ENCODE results near the gene MYO1E. TPM values are rescaled to one million over a fixed set of nuclear protein-coding genes. Genes with fewer than 3 reads are reported as not detected.

MYO1E gene
- total and polyA plus RNA-seq, 2 of the 8 experiments (the other 6 are each of a cell fraction or from before 2014, with no cell fraction given) = 19.6 to 142 TPM

GRCh38 chr15:59416816-59417215 lies 44.1 kb upstream of the MYO1E start:
- Histone ChIP-seq H3K23me2 (ENCODE audit: low read depth, low read length) (no peaks in the 10 kb centered on the region), H2BK5ac (ENCODE audit: low read depth, low read length) (no peak overlapping the region), H2BK12ac (ENCODE audit: low read depth, low read length) (no peak overlapping the region), H2AFZ (ENCODE audit: low read length) (no peak overlapping the region), H4K8ac (ENCODE audit: extremely low read depth, insufficient read depth, low read length) (no peak overlapping the region), H3K9ac (replicated peaks in 1 of 4; ENCODE audit: extremely low read depth in 1 of 4, low read depth in 3 of 4, low read length in 3 of 4) (no peak overlapping the region), H3K4me2 (ENCODE audit: insufficient read depth in 1 of 2, low read depth in 2 of 2, low read length in 2 of 2) (no peak overlapping the region), H4K20me1 (replicated peaks in 1 of 2; ENCODE audit: control insufficient read depth in 1 of 2, insufficient read depth in 2 of 2, low read length in 2 of 2) (no peaks in the 10 kb centered on the region), H3K56ac (replicated peaks; ENCODE audit: insufficient read length, low read depth, low read length) (no peak overlapping the region), H3K4ac (replicated peaks; ENCODE audit: insufficient read length, low read depth, low read length) (no peak overlapping the region), H3K4me1 (replicated peaks in 1 of 4; ENCODE audit: control insufficient read depth in 3 of 4, insufficient read depth in 4 of 4, low read length in 3 of 4) (peaks cover 0 to 7% (median 2%) of the 10 kb centered on the region in 4 experiments; a peak in 2 of 7 replicates), H2BK120ac (replicated peaks; ENCODE audit: low read depth, low read length) (no peak overlapping the region), H3K18ac (ENCODE audit: extremely low read depth, low read length) (no peak overlapping the region), H3K79me1 (ENCODE audit: low read depth, low read length) (no peaks in the 10 kb centered on the region), H3K27me3 (replicated peaks in 1 of 4; ENCODE audit: control insufficient read depth in 3 of 4, extremely low read depth in 1 of 4, insufficient read depth in 3 of 4, low read length in 3 of 4) (no peaks in the 10 kb centered on the region; a peak in 1 of 7 replicates), H3K9me3 (ENCODE audit: insufficient read depth in 2 of 2, low read depth in 1 of 2, low read length in 1 of 2) (no peaks in the 10 kb centered on the region), H2BK20ac (ENCODE audit: low read length) (no peak overlapping the region), H3K79me2 (ENCODE audit: control insufficient read depth in 1 of 2, insufficient read depth in 2 of 2, low read length in 2 of 2) (no peaks in the 10 kb centered on the region), H3K14ac (ENCODE audit: insufficient read length) (no peak overlapping the region), H4K5ac (ENCODE audit: insufficient read length, low read depth, low read length) (no peak overlapping the region), H2BK15ac (ENCODE audit: low read length) (no peak overlapping the region), H4K91ac (replicated peaks; ENCODE audit: insufficient read length, low read length) (no peak overlapping the region), H3K4me3 (ENCODE audit: extremely low read depth in 1 of 4, insufficient read depth in 2 of 4, low read depth in 3 of 4, low read length in 4 of 4) (no peak overlapping the region), H2AK5ac (ENCODE audit: low read depth, low read length) (no peak overlapping the region), H3K23ac (ENCODE audit: insufficient read length) (no peak overlapping the region), H3K27ac (ENCODE audit: low read depth, low read length) (no peak overlapping the region), H3K36me3 (ENCODE audit: control insufficient read depth in 2 of 4, insufficient read depth in 4 of 4, low read length in 3 of 4) (no peaks in the 10 kb centered on the region)
- TF ChIP-seq HDAC6 (IDR thresholded peaks at IDR 0.05; ENCODE audit: low read depth, low read length) (no peak), HDAC2 (IDR thresholded peaks at IDR 0.05; ENCODE audit: borderline replicate concordance in 1 of 2, low read depth in 2 of 2, low read length in 2 of 2) (no peak), BACH1 (IDR thresholded peaks at IDR 0.05; ENCODE audit: low read length) (no peak), POLR2A (IDR thresholded peaks at IDR 0.05; ENCODE audit: control extremely low read depth in 1 of 2, low read depth in 2 of 2, low read length in 2 of 2) (no peak), SP2 (IDR thresholded peaks at IDR 0.05; ENCODE audit: low read length) (no peak), ZNF274 (IDR thresholded peaks at IDR 0.05; ENCODE audit: borderline replicate concordance, extremely low read depth, low read length) (no peak), JUN (IDR thresholded peaks at IDR 0.05; ENCODE audit: low read depth, low read length) (no peak), RBBP5 (IDR thresholded peaks at IDR 0.05; ENCODE audit: borderline replicate concordance, low read depth, low read length) (no peak), KDM4A (IDR thresholded peaks at IDR 0.05; ENCODE audit: low read depth, low read length, severe bottlenecking) (no peak), PHF8 (conservative IDR thresholded peaks at IDR 0.05; ENCODE audit: low read depth, low read length) (no peak), SRF (IDR thresholded peaks at IDR 0.05; ENCODE audit: low read depth, low read length) (no peak), ATF3 (IDR thresholded peaks at IDR 0.05; ENCODE audit: insufficient read depth, low read depth, low read length) (no peak)
- CTCF ChIA-PET (ENCODE audit: partially characterized antibody) = interaction anchor here (0.8 to 2.6 kb wide), 3 partner anchors 11 to 170 kb away, joined by 3 to 8 read pairs (median 4); no protein-coding TSS in a partner anchor
- 90% methylated on average over 4 of the region's 4 CpGs; no CpG with 5 or more reads in 1 of the 2 experiments for WGBS, 2 experiments (ENCODE audit: extremely low coverage in 1 of 2, insufficient coverage in 1 of 2, insufficient read length in 1 of 2, insufficient replicate concordance in 2 of 2, low coverage in 1 of 2, low lambda C conversion rate in 2 of 2, missing lambda C conversion rate in 1 of 2)
- DNase-seq (ENCODE audit: low read depth in 1 of 2, low spot score in 2 of 2) (no peak), FAIRE-seq (no peak)
- POLR2A ChIA-PET (ENCODE audit: partially characterized antibody) = no interaction called here
